HepG2 (cell line): ENCODE measurements around the gene BHLHE23. TPM values are rescaled to one million over a fixed set of nuclear protein-coding genes. Genes with fewer than 3 reads are reported as not detected.

Experiments used
- AKNA ChIP-seq: sonication (generic); formaldehyde crosslinking; IDR thresholded peaks from 2 replicates; pipeline ENCODE4 v1.4.0; 2020; ENCODE audit warnings: missing genetic modification reagents, borderline replicate concordance
- FIP1L1 ChIP-seq: fragments of 200-400 bp; formaldehyde crosslinking; IDR thresholded peaks from 2 replicates; pipeline ENCODE4 v1.6.1; 2018; ENCODE audit warnings: low read depth, mild to moderate bottlenecking, low read length, moderate library complexity, borderline replicate concordance; ENCODE audit not compliant: insufficient read depth
- FOXO4 ChIP-seq: sonication (generic); formaldehyde crosslinking; conservative IDR thresholded peaks from 2 replicates; pipeline ENCODE4 v1.8.1; 2023; ENCODE audit warnings: missing genetic modification reagents
- KLF13 ChIP-seq: sonication (generic); formaldehyde crosslinking; IDR thresholded peaks from 2 replicates; pipeline ENCODE4 v1.4.0; 2020; ENCODE audit warnings: mild to moderate bottlenecking, missing genetic modification reagents
- MBD4 ChIP-seq: IDR thresholded peaks from 2 replicates; pipeline ENCODE4 v1.6.1; 2012; ENCODE audit warnings: low read length, inconsistent platforms, borderline replicate concordance
- MIER3 ChIP-seq: IDR thresholded peaks from 2 replicates; pipeline ENCODE4 v1.6.1; 2016; ENCODE audit warnings: missing compliant biosample characterization, borderline replicate concordance
- PBX2 ChIP-seq: IDR thresholded peaks from 2 replicates; pipeline ENCODE4 v1.6.1; 2016; ENCODE audit warnings: control low read depth
- RARA ChIP-seq: IDR thresholded peaks from 2 replicates; pipeline ENCODE4 v1.6.1; 2016; ENCODE audit warnings: missing genetic modification reagents, missing compliant biosample characterization
- SP4 ChIP-seq: sonication (generic); formaldehyde crosslinking; IDR thresholded peaks from 2 replicates; pipeline ENCODE4 v1.8.1; 2023; ENCODE audit warnings: mild to moderate bottlenecking, missing genetic modification reagents
- TARDBP ChIP-seq: sonication (generic); formaldehyde crosslinking; IDR thresholded peaks from 2 replicates; pipeline ENCODE4 v1.8.0; 2022; ENCODE audit warnings: mild to moderate bottlenecking, missing genetic modification reagents
- TERF1 ChIP-seq: sonication (generic); formaldehyde crosslinking; IDR thresholded peaks from 2 replicates; pipeline ENCODE4 v1.8.0; 2022; ENCODE audit warnings: mild to moderate bottlenecking, missing genetic modification reagents, moderate library complexity
- TOPORS ChIP-seq: sonication (generic); formaldehyde crosslinking; IDR thresholded peaks from 2 replicates; pipeline ENCODE4 v1.8.0; 2023; ENCODE audit warnings: mild to moderate bottlenecking, missing genetic modification reagents
- ZBTB39 ChIP-seq: sonication (generic); formaldehyde crosslinking; IDR thresholded peaks from 2 replicates; pipeline ENCODE4 v1.5.0; 2020; ENCODE audit warnings: missing genetic modification reagents
- ZNF20 ChIP-seq: sonication (generic); formaldehyde crosslinking; IDR thresholded peaks from 2 replicates; pipeline ENCODE4 v1.4.0; 2020; ENCODE audit warnings: mild to moderate bottlenecking, moderate library complexity, missing genetic modification reagents
- ZNF253 ChIP-seq: sonication (generic); formaldehyde crosslinking; IDR thresholded peaks from 2 replicates; pipeline ENCODE4 v1.8.0; 2022; ENCODE audit warnings: mild to moderate bottlenecking, missing genetic modification reagents, borderline replicate concordance
- ZNF451 ChIP-seq: sonication (generic); formaldehyde crosslinking; IDR thresholded peaks from 2 replicates; pipeline ENCODE4 v1.5.0; 2020; ENCODE audit warnings: mild to moderate bottlenecking, missing genetic modification reagents
- ZNF567 ChIP-seq: sonication (generic); formaldehyde crosslinking; IDR thresholded peaks from 2 replicates; pipeline ENCODE4 v1.8.1; 2023; ENCODE audit warnings: mild to moderate bottlenecking, missing genetic modification reagents, borderline replicate concordance
- ZNF605 ChIP-seq: sonication (generic); formaldehyde crosslinking; IDR thresholded peaks from 2 replicates; pipeline ENCODE4 v1.8.0; 2022; ENCODE audit warnings: mild to moderate bottlenecking, missing genetic modification reagents
- ZNF619 ChIP-seq: sonication (generic); formaldehyde crosslinking; IDR thresholded peaks from 2 replicates; pipeline ENCODE4 v1.4.0; 2020; ENCODE audit warnings: mild to moderate bottlenecking, missing genetic modification reagents
- ZNF713 ChIP-seq: sonication (generic); formaldehyde crosslinking; IDR thresholded peaks from 2 replicates; pipeline ENCODE4 v1.4.0; 2020; ENCODE audit warnings: mild to moderate bottlenecking, missing genetic modification reagents
- polyA plus RNA-seq, 8 experiments: library from polyadenylated mRNA; depleted of rRNA in 3 of 8; stranded (reverse) in 7 of 8; unstranded in 1 of 8; fragments of >200 nt; fragmentation: Illumina TruSeq in 4 of 8; extraction: Trizol in 4 of 8; gene quantifications; 2 replicates each; pipeline versions ENCODE4 v1.2.1 to v1.2.3, GENCODE V29; 2011 to 2016; ENCODE audit warnings: low read depth in 4 of 8, missing spikeins in 1 of 8, mixed read lengths in 1 of 8; ENCODE audit not compliant: insufficient read depth in 1 of 8
- total RNA-seq, 5 experiments: library from RNA; depleted of rRNA; stranded (reverse); fragments of >200 nt; fragmentation: Illumina TruSeq; extraction: Trizol; gene quantifications; 2 replicates each; pipeline ENCODE4 v1.2.3, GENCODE V29; 2016; ENCODE audit warnings: low read depth in 1 of 5

Gene BHLHE23
- total and polyA plus RNA-seq, 2 of the 13 experiments (the other 11 are each of a cell fraction or from before 2014, with no cell fraction given): not detected

GRCh38 chr20:62969179-62969760, 37.5 kb downstream of the BHLHE23 start (continued):
- no peak for TF ChIP-seq TOPORS
- TF ChIP-seq KLF13 (CRISPR knock-in tag): no peak
- TF ChIP-seq PBX2 (CRISPR knock-in tag): no peak
- no peak for TF ChIP-seq ZNF20 (CRISPR knock-in tag)
- TF ChIP-seq ZNF605 (CRISPR knock-in tag): no peak
- TF ChIP-seq MIER3: no peak
- no peak; the same call in 1 of the 2 replicates for TF ChIP-seq AKNA (CRISPR knock-in tag)
- no peak for TF ChIP-seq ZNF619
- peak; percentile 1; the same call in 1 of the 2 replicates for TF ChIP-seq FIP1L1
- TF ChIP-seq ZBTB39: no peak
- TF ChIP-seq RARA (CRISPR knock-in tag): no peak
- TF ChIP-seq SP4 (CRISPR knock-in tag): 0 out of 2 replicates have a peak, but pooled peaks have one; percentile 35
- TF ChIP-seq FOXO4 (CRISPR knock-in tag): no peak
- no peak for TF ChIP-seq MBD4
- TF ChIP-seq ZNF713 (CRISPR knock-in tag): no peak
- no peak for TF ChIP-seq TARDBP (CRISPR knock-in tag)
- no peak for TF ChIP-seq ZNF567
- TF ChIP-seq TERF1 (CRISPR knock-in tag): no peak
- TF ChIP-seq ZNF451: no peak
- 0 out of 2 replicates have a peak, but pooled peaks have one; percentile 0 for TF ChIP-seq ZNF253
